Activated naive CD8-positive, alpha-beta T cell treated with anti-CD3 and anti-CD28 coated beads, Interleukin-2, amount 50 U/mL, for 24 hours (primary cell): ENCODE data around the gene NEK6.

Source experiments
- ATAC-seq: fragments of 150-1000 bp; cut with Tn5 transposase; one replicate; pipeline ENCODE4 v1.10.0; 2021
- DNase-seq: peaks from one replicate; pipeline ENCODE4 v3.0.0; 2021
- H3K27ac Mint-ChIP-seq: one replicate; pipeline ENCODE4 v1.8.0; 2021; ENCODE audit warnings: mild to moderate bottlenecking, mixed read lengths
- H3K27me3 Mint-ChIP-seq: one replicate; pipeline ENCODE4 v1.8.0; 2021; ENCODE audit warnings: mixed read lengths
- H3K36me3 Mint-ChIP-seq: one replicate; pipeline ENCODE4 v1.8.0; 2021; ENCODE audit warnings: low read depth, mixed read lengths
- H3K4me1 Mint-ChIP-seq: one replicate; pipeline ENCODE4 v1.8.0; 2021; ENCODE audit warnings: mixed read lengths
- H3K4me3 Mint-ChIP-seq: one replicate; pipeline ENCODE4 v1.8.0; 2021; ENCODE audit warnings: mild to moderate bottlenecking, moderate library complexity, mixed read lengths
- H3K9me3 Mint-ChIP-seq: one replicate; pipeline ENCODE4 v1.8.0; 2021; ENCODE audit warnings: mixed read lengths

NEK6 gene

DNA sequence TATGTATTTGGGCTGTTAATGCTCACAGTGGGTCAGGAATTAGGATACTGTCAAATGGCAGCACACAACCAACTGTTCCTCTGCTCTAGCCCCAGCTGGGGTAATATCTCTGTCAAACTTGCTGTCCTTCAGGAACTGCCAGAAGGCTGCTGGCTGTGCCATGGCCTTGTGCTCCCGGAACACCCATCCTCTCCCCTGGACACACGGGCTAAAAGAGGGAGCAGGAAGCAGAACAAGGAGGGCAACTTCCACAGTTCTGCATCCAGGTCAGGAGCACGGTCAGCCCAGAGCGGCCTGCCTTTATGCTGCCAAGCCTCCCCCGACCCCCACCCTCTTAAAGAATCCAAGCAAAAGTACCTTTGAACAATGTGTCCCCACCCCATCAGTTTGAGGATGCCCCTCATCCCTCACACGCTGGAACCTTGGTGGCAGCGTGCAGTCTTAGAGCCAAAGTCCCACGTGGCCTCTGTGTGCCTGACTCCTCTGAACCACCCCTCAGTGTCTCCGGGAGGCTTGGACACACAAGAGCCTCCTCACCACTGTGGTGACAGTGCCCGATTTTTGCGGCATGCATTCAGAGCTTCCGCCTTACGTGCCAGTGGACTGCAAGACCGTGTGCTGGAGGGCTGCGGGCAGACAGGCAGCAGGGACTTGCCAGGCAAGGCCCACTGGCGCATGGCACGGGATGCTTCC is 96.7 kb downstream of the NEK6 start:
- DNase-seq (no peak), ATAC-seq (no peak)
- Mint-ChIP-seq H3K27me3 (no peaks in the 10 kb centered on the region), H3K4me1 (peaks cover 20% of the 10 kb centered on the region), H3K9me3 (no peaks in the 10 kb centered on the region), H3K36me3 (peaks cover 33% of the 10 kb centered on the region), H3K4me3 (no peak overlapping the region), H3K27ac (no peak overlapping the region)

DNA sequence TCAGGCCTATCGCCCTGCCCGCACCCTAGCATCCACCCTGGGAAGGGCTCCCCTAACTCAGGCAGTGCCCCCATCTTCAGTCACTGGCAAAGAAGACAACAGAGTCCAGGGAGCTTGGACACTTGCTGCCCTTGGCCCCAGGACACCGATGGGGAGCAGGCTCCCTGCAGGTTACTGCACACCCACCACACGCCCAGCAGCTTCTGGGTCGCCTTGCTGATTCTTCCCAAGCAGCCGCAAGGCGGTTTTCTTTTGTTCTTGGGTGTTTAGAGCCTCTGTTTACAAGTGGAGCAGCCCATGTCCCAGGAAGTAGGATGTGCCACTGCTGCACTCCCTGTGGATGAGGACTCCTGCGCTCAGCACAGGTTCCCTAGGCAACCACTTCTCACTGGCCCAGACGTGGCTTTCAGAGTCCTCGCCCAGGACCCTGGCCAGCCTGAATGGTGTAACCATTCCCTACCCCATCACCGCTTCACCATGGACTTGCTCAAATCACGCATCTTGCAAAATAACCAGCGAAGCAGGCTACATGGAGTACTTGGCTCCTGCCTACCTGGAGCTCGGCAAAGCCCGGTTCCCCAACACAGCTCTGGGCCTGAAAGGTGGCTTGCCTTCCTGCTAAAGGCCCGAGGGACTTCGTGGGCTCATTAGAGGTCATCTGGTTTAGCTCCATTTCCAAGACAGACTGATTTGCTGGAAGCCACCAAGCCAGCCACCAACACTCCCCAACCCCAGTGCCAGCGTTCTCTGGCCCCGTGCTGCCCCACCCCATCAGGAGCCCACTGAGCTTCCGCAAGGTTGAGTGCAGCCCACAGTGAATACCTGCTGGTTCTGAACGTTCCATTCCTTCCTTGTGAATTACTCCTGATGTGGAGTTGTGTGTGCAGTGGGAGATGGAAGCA is 97.5 kb downstream of the NEK6 start:
- H3K4me3 Mint-ChIP-seq = no peak overlapping the region
- no peak for DNase-seq
- peaks cover 25% of the 10 kb centered on the region for H3K4me1 Mint-ChIP-seq
- no peak overlapping the region for H3K27ac Mint-ChIP-seq
- peaks cover 33% of the 10 kb centered on the region for H3K36me3 Mint-ChIP-seq
- H3K9me3 Mint-ChIP-seq = no peaks in the 10 kb centered on the region
- H3K27me3 Mint-ChIP-seq = no peaks in the 10 kb centered on the region
- ATAC-seq = no peak

DNA sequence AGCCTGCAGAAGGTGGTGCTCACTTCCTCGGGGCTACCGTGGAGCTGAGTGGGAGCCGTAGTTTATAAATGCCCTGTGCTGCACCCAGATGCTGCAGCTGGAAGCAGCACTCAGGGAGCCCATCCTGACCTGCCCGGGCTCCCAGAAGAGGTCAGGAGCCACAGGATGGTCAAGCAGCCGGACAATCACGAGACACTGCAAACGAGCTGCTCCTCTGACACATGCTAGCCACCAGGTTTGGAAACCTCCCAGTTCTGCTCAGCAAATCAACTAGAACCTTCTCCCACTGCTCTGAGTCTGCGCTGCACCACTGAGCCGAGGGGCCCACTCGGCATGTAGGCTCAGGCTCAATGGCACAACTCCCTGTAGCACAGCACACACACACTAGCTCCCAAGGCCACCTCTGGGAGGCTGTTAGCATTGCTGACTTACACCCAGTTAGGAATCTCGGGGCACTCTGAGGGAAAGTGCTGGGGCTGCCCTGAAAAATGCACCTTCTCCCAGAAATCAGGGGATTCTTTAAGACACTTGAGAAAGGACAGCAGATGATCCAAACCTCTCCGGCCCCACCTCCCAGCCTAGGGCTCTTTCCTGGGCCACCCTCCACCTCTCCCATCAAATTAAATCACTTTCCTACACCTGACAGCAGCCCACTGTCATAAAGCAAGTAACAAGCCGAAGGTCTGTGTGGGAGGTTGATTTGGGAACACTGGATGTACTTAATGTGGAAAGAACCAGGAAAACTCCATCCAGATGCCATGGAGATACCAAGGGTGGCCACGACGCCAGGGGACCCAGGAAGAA is 98.4 kb downstream of the NEK6 start:
- DNase-seq = no peak
- peaks cover 33% of the 10 kb centered on the region for H3K4me1 Mint-ChIP-seq
- H3K4me3 Mint-ChIP-seq = no peak overlapping the region
- H3K27me3 Mint-ChIP-seq = no peaks in the 10 kb centered on the region
- H3K36me3 Mint-ChIP-seq = peaks cover 31% of the 10 kb centered on the region
- no peak overlapping the region for H3K27ac Mint-ChIP-seq
- H3K9me3 Mint-ChIP-seq = no peaks in the 10 kb centered on the region
- ATAC-seq = no peak

DNA sequence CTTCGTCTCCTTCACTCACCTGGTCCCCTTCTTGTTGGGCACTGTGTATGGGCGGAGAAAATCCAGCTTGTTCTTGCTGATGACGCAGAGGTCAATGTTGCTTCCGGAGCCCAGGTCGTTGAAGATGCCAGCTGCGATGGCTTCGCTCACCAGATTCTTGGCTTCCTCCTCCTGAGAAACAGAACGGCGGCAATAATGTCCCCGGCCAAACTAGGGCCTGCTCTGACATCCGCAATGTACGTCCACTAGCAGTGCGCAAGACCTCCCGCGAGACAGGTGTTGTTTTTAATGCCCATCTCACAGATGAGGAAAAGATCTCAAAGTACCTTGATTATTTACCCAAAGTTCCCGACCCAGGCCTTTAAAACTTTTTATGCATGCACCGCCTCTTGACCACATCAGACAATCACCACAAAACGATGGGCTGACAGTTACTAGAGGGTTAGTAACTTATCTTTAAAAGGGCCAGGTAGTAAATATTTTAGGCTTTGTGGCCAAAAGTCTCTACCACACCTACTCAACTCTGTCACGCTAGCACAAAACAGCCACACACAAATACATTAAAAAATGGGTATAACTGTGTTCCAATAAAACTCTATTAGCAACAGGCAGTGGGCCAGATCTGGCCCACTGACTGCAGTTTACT is 99.1 kb downstream of the NEK6 start:
- Mint-ChIP-seq H3K9me3 (no peaks in the 10 kb centered on the region), H3K27me3 (no peaks in the 10 kb centered on the region), H3K4me1 (peaks cover 35% of the 10 kb centered on the region), H3K4me3 (no peak overlapping the region), H3K27ac (peak overlapping the region; percentile 44), H3K36me3 (peaks cover 24% of the 10 kb centered on the region)
- ATAC-seq = no peak
- DNase-seq = no peak

DNA sequence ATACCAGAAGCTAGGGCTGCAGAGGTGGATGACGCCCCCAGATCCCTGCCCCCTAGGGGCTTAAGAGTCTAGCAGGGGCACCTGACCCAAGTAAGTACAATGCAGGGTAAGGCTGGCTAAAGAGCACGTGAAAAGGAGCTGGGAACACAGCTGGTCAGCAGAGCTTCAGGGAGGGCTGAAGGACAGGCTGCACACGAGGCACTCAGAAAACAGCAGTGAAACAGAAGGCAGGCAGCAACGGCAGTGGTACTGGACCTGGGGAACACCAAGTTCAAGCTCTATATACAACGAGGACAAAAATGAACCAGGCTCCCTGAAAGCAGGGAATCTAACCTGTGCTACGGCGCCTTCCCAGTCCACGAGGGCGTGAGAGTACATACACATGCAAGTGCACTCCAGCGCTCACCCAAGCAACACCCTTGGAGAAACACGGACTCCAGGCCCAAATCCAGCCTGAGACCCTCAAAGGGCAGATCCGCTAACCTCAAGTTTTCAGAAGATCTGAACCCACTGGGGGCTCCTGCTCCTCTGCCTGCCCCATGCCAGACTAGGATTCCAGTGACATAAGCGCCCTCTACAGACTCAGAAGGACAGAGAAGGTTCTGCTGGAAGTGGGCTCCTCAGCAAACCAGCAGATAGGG is 100.1 kb downstream of the NEK6 start:
- DNase-seq (no peak), ATAC-seq (no peak)
- Mint-ChIP-seq H3K9me3 (no peaks in the 10 kb centered on the region), H3K27me3 (no peaks in the 10 kb centered on the region), H3K36me3 (peaks cover 15% of the 10 kb centered on the region), H3K4me1 (peaks cover 39% of the 10 kb centered on the region), H3K4me3 (no peak overlapping the region), H3K27ac (peak overlapping the region; percentile 44)

DNA sequence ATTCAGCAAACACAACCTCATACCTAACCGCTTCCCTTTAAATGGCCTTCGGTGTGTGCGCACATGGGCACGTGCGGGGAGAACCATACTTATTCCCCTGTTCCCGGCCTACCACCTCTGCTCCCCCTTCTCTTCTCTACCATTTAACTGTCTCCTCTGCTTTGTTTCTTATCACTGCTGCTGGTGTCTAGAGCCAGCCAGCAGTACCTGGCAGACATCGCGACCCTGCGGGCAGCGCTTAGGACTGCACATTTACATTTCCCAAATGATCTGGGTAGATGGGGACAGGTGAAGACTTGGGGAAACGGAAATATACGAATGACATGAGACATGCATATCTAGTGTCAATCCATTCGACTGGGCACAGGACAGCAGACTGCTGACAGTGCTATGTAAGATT is 100.9 kb downstream of the NEK6 start:
- Mint-ChIP-seq H3K4me1 (peaks cover 40% of the 10 kb centered on the region), H3K27me3 (no peaks in the 10 kb centered on the region), H3K36me3 (peaks cover 16% of the 10 kb centered on the region), H3K9me3 (no peaks in the 10 kb centered on the region), H3K4me3 (no peak overlapping the region), H3K27ac (no peak overlapping the region)
- DNase-seq = no peak
- ATAC-seq = no peak

DNA sequence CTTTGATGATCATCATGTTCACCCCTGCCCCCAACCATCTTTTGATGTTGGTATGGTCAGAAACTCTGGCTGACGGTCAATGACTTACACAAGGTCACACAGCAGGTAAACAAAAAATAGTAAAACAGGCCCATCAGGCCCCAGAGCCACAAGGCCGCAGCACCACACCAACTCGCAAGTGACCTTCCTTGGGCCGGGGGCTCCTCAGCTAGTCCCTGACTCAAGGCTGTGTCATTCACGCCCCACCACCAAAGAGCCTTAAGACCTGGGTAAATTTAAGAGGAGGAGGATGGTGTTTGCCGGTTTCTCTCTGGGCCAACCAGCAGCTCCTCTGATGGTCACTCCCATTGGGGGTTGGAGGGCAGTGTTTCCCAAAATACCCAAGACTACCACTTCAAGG is 101.7 kb downstream of the NEK6 start:
- DNase-seq (no peak), ATAC-seq (no peak)
- Mint-ChIP-seq H3K36me3 (peaks cover 15% of the 10 kb centered on the region), H3K27ac (peak overlapping the region; percentile 67), H3K4me3 (no peak overlapping the region), H3K4me1 (peaks cover 40% of the 10 kb centered on the region), H3K9me3 (no peaks in the 10 kb centered on the region), H3K27me3 (no peaks in the 10 kb centered on the region)

DNA sequence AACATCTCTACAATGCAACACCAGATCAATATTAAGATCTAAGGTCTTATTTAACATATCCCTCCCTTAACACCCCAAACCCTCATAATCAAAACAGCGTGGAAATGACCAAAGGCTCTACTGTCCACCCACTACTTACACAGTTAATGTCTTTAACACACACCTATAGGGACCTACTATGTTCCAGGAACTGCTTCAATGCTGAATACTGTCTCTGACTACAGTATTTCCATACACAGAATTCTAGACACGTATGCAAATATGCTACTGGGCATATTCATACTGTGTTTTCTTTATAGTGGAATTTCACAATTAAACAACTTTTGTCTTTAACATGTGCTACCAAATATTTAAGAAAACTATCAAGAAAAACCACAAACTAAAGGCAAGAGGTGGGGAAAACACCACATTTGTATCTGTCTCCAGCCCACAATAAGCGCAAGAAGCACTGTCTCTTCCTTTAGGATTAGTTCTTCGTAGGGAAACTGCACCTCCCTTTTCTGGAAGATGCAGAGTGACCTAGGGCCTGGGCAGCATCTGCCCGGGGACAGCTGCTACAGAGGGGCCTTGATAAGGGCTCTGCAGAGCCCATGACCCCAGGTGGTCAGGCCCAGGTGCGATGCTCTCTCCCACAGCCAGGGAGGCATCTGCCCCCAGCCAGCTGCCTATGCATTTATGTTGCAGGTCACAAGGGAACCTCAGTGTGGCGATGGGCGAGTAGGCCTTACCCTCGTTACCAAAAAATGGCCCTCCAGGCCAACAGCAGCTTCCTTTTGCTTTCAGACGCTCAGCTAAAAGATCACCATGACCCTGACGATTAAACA is 102.3 kb downstream of the NEK6 start:
- peaks cover 40% of the 10 kb centered on the region for H3K4me1 Mint-ChIP-seq
- no peak for DNase-seq
- no peak for ATAC-seq
- H3K27me3 Mint-ChIP-seq = no peaks in the 10 kb centered on the region
- H3K36me3 Mint-ChIP-seq = peaks cover 18% of the 10 kb centered on the region
- H3K9me3 Mint-ChIP-seq = no peaks in the 10 kb centered on the region
- no peak overlapping the region for H3K4me3 Mint-ChIP-seq
- peak overlapping the region; percentile 67 for H3K27ac Mint-ChIP-seq

DNA sequence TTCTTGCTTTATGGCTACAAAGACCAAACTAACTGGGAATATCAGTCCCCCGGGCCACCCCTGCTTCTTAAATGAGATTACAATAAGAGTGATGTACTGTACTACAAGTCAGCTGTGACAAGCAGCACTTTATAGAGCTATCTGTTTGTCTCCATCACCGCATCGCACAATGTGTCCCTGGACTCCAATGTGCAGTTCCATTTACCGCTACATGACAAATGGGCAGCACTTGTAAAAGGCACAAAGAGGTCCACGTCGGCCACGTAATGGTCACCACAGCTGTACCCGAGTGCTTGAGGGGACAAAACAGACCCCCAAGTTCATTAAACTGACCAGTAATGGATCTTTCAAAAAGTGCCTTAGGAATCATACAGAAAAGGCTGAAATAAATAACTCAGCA is 103.4 kb downstream of the NEK6 start:
- DNase-seq (no peak), ATAC-seq (no peak)
- Mint-ChIP-seq H3K4me3 (no peak overlapping the region), H3K9me3 (no peaks in the 10 kb centered on the region), H3K27ac (no peak overlapping the region), H3K4me1 (peaks cover 42% of the 10 kb centered on the region), H3K27me3 (no peaks in the 10 kb centered on the region), H3K36me3 (peaks cover 20% of the 10 kb centered on the region)

DNA sequence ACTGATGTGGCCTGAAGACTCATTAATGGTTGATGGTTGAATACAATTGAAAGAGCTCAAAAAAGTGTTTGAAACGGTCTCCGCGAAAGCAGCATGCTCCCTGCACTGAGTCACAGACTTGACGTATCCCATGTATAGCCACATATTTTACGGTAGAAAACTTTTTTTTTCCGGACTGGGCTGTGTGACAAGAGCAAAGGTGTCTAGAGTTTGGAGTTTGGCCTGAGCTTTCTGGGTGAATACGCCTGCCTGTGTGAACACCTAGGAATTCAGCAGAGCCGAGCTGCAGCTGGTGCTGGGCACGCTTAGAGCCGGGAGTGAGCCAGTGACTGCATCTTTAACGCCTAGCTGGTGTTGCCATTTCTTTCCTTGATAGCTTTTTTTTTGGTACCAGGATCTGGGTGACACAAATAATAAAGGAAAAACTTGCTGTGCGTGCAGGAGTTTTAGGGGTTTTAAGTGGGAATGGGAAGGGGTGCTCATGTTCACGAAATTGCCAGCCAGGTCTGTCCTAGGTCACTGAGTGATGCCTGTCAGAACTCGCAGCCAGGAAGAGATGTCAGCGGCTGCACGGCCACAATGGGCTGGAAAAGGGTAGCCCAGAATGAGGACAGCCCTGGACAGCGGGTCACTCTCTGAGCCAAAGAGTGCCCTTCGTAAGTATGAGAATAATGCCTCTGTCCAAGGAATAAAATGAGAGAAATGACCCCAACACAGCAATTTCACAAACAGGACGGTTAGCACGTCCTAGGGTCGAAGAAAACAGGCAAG is 105.8 kb downstream of the NEK6 start:
- Mint-ChIP-seq H3K27me3 (no peaks in the 10 kb centered on the region), H3K4me3 (no peak overlapping the region), H3K4me1 (peaks cover 43% of the 10 kb centered on the region), H3K9me3 (no peaks in the 10 kb centered on the region), H3K36me3 (peaks cover 16% of the 10 kb centered on the region), H3K27ac (no peak overlapping the region)
- no peak for ATAC-seq
- DNase-seq = no peak

DNA sequence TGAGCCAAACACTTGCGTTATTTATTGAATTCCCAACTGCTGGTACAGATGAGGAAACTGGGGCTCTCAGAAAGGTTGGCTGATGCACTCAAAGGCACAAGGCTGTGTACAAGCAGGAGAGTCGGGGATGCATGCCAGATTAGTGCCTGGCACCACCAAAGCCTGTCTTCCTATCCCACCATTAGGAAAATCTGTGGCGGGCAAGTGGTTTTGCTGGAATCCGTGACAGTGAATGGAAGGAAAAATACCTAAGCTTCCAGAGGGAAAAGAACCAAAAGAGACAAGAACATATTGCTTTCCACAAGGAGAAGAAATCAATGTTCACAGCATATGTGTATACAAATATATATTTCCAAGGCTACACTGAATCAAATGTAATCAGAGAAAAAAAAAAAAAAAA is 106.4 kb downstream of the NEK6 start:
- Mint-ChIP-seq H3K9me3 (no peaks in the 10 kb centered on the region), H3K4me1 (peaks cover 39% of the 10 kb centered on the region), H3K4me3 (no peak overlapping the region), H3K27ac (no peak overlapping the region), H3K27me3 (no peaks in the 10 kb centered on the region), H3K36me3 (peaks cover 16% of the 10 kb centered on the region)
- ATAC-seq (no peak), DNase-seq (no peak)

DNA sequence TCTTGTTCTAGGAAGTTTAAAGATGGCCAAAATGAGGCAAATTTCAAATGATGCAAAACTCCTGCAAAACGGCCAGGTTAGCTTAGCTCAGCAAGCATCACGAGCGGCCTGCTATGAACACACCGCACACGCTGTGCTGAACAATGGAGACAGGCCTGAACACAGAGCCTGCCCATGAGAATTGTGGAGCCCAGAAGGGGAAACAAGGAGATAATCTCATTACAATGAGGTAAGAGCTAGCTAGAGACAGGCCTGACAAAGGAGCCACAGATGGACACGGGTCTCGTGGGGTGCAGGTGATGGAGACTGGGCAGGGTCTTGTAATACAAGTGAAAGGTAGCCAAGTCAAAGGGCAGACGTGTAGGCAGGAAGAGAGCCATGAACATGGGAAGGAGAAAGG is 107.3 kb downstream of the NEK6 start:
- Mint-ChIP-seq H3K27me3 (no peaks in the 10 kb centered on the region), H3K4me1 (peaks cover 33% of the 10 kb centered on the region), H3K27ac (no peak overlapping the region), H3K4me3 (no peak overlapping the region), H3K9me3 (no peaks in the 10 kb centered on the region), H3K36me3 (peaks cover 16% of the 10 kb centered on the region)
- DNase-seq = no peak
- ATAC-seq = no peak
